HL-60 (cell line): ENCODE data around the gene RRP1.

Experiments
- CTCF ChIP-seq: IDR thresholded peaks from one replicate; pipeline ENCODE4 v1.5.1; 2011; ENCODE audit warnings: low read length, control low read depth, inconsistent platforms; ENCODE audit not compliant: insufficient read depth
- POLR2AphosphoS5 ChIP-seq: IDR thresholded peaks from 2 replicates; pipeline ENCODE4 v1.6.1; 2012; ENCODE audit warnings: low read depth

GRCh38 chr21:43748622-43749021, 40.8 kb upstream of the RRP1 start:
- TF ChIP-seq POLR2AphosphoS5 (no peak), CTCF (no peak)
